Mammary epithelial cell (primary cell): ENCODE results near the gene AIG1.

Experiments
- EZH2 ChIP-seq: IDR thresholded peaks from 2 replicates; pipeline ENCODE4 v1.6.1; 2012; ENCODE audit warnings: low read length, inconsistent platforms, borderline replicate concordance
- TF ChIP-seq, protein P1 (sequence below), 2 donors: IDR thresholded peaks in 1 of 2; conservative IDR thresholded peaks in 1 of 2; 2 replicates each; pipeline ENCODE4 v1.5.1; 2011 to 2012; ENCODE audit warnings: inconsistent platforms in 2 of 2, low read length in 2 of 2, mild to moderate bottlenecking in 2 of 2, control low read depth in 1 of 2, low read depth in 1 of 2; ENCODE audit not compliant: insufficient read depth in 1 of 2; ENCODE audit errors: extremely low read depth in 1 of 2

DNA sequence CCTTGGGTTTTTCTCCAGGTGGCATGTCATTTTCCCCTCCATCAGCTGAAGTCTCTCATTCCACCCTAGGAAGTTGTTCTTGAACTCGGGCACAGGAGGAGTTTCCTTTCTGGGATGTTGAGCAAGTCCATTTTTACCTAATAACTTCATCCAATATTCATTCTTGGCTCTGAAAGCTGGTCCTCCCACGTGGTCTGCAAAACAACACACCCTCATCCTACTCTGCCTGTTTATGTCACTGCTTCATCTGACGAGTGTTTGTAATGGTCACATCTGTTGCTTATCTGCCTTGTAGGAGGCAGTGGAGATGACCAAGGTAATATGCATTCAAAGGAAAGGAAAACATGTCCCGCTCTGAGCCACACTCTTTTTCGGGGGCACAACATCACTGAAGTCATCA is 41.7 kb upstream of the AIG1 start:
- TF ChIP-seq, protein P1, sequence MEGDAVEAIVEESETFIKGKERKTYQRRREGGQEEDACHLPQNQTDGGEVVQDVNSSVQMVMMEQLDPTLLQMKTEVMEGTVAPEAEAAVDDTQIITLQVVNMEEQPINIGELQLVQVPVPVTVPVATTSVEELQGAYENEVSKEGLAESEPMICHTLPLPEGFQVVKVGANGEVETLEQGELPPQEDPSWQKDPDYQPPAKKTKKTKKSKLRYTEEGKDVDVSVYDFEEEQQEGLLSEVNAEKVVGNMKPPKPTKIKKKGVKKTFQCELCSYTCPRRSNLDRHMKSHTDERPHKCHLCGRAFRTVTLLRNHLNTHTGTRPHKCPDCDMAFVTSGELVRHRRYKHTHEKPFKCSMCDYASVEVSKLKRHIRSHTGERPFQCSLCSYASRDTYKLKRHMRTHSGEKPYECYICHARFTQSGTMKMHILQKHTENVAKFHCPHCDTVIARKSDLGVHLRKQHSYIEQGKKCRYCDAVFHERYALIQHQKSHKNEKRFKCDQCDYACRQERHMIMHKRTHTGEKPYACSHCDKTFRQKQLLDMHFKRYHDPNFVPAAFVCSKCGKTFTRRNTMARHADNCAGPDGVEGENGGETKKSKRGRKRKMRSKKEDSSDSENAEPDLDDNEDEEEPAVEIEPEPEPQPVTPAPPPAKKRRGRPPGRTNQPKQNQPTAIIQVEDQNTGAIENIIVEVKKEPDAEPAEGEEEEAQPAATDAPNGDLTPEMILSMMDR (conservative IDR thresholded peaks at IDR 0.05 in 1 of 2, IDR thresholded peaks at IDR 0.05 in 1 of 2; ENCODE audit: extremely low read depth in 1 of 2, insufficient read depth in 1 of 2, low read depth in 1 of 2, low read length in 2 of 2): no peak
- TF ChIP-seq EZH2: no peak
